Measurements from ENCODE around the gene NFU1.
"Not testable (repeated sequence)": the region's sequence is repeated elsewhere in the genome, so short reads cannot be mapped to it uniquely, and the experiment has no call there.

NFU1 gene

DNA sequence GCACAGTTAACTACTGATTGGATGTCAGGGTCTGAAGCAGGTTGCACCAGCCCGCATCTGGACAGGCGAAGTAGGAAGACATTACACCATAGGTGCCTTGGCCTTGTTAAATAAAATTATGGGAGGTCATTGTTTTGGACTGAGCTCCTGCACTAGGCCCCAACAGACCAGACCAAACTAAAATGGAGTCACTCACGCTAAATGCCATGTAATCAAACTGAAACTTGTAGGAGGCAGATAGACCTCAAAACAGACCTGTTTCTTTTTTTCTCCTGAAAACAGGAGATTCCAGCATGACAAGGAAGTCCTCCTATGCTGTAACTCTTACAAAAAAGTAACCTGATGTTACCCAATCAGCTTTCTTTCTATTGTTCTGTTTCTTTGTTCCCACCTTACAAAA, 15.5 kb upstream of the NFU1 start:
- H3K4me3 ChIP-seq (ENCODE audit: low read length): no peak overlapping the region
- TF ChIP-seq, protein P1, sequence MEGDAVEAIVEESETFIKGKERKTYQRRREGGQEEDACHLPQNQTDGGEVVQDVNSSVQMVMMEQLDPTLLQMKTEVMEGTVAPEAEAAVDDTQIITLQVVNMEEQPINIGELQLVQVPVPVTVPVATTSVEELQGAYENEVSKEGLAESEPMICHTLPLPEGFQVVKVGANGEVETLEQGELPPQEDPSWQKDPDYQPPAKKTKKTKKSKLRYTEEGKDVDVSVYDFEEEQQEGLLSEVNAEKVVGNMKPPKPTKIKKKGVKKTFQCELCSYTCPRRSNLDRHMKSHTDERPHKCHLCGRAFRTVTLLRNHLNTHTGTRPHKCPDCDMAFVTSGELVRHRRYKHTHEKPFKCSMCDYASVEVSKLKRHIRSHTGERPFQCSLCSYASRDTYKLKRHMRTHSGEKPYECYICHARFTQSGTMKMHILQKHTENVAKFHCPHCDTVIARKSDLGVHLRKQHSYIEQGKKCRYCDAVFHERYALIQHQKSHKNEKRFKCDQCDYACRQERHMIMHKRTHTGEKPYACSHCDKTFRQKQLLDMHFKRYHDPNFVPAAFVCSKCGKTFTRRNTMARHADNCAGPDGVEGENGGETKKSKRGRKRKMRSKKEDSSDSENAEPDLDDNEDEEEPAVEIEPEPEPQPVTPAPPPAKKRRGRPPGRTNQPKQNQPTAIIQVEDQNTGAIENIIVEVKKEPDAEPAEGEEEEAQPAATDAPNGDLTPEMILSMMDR (conservative IDR thresholded peaks at IDR 0.05; ENCODE audit: low read length): no peak
- no peak for DNase-seq (ENCODE audit: low read depth)

DNA sequence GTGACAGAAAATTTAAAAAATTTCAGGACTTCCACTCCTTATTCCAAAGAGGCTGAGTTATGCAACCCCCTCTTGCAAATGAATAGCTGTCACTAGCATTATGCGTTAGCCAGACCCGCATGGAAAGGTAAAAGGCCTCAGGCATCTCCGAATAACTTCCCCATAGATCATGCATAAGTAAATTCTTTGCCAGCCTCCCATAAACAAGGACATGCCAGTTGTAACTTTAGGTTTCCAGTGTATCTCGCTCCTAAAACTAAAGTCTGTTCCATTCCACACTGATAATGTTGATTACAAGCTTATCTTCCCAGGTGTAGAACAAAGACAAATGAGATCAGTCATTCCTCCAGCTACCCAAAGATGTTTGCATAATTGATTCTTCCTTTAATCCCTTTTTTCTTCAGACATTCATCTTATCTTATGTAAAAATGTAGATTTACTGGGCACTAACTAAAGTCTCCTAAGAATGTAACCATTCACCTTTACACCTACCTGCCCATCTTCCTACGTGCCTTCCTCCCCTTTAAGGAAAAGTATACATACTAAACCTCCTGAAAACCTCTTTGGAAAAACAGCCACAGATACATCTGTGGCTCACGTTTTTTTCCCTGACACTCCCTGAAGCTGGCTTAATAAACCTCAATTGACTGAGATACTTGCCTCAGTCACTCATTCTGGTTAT, 13.6 kb upstream of the NFU1 start:
- no peak for DNase-seq (ENCODE audit: low read depth)
- TF ChIP-seq, protein P1 (conservative IDR thresholded peaks at IDR 0.05; ENCODE audit: low read length): no peak
- no peak overlapping the region for H3K4me3 ChIP-seq (ENCODE audit: low read length)

DNA sequence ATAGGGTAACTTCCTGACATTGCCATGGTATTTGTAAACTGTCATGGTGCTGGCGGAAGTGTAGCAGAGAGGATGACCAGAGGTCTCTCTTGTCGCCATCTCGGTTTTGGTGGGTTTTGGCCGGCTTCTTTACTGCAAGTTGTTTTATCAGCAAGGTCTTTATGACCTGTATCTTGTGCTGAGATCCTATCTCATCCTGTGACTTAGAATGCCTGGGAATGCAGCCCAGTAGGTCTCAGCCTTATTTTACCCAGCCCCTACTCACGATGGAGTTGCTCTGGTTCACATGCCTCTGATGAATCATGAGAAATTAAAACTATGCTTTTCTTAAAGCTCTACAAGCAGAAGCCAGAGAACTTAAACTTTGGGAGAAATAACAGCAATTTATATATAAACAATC, 12.7 kb upstream of the NFU1 start:
- DNase-seq (ENCODE audit: low read depth): no peak
- TF ChIP-seq, protein P1 (conservative IDR thresholded peaks at IDR 0.05; ENCODE audit: low read length): no peak
- H3K4me3 ChIP-seq (ENCODE audit: low read length): no peak overlapping the region

DNA sequence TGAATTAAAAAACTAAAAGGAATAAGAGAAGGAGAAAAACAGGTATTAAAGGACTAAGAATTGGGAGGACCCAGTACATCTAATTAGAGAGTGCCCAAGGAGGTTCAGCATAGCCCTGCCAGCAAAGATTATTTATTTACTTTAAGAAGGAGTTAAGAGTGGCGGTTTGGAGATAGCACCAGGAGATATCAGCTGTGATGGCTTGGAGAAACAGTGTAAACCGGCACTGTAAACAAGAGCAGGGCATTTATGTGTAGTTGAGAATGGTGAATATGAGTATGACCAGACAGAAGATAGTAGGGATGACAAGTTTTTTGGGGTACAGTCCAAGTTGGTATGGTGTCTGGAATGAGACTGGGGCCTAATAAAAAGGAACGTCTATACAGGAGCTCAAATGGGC, 6.4 kb upstream of the NFU1 start:
- not testable (repeated sequence) for DNase-seq (ENCODE audit: low read depth); H3K4me3 ChIP-seq (ENCODE audit: low read length)

DNA sequence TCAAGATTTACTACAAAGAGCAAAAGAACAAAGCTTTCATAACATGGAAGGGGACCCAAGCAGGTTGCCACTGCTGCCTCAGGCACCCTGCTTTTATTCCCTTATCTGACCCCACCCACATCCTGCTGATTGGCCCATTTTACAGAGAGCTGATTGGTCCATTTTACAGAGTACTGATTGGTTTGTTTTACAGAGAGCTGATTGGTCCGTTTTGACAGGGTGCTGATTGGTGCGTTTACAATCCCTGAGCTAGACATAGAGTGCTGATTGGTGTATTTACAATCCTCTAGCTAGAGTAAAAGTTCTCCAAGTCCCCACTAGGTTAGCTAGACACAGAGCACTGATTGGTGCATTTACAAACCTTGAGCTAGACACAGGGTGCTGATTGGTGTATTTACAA, 2.3 kb upstream of the NFU1 start:
- not testable (repeated sequence) for DNase-seq (ENCODE audit: low read depth); H3K4me3 ChIP-seq (ENCODE audit: low read length)

DNA sequence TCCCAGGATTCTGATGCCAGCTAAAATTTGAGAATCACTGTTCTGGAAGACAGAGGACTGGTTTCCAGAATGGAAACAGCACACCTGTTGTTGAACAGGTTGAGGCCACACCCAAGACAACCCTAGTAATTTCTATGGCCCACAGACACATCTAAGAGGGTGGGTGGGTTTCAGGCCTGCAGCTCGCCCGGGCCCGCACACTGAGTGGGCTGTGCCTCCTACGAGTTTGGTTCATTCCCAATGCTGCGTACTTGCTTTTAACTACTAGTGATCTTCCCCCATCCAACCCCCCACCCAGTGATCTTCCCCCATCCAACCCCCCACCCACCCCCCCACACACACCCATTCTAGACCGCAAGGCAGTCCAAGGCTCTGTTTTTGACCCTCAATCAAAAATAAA, 1.3 kb upstream of the NFU1 start:
- no peak for DNase-seq (ENCODE audit: low read depth)
- no peak overlapping the region for H3K4me3 ChIP-seq (ENCODE audit: low read length)
- TF ChIP-seq, protein P1 (conservative IDR thresholded peaks at IDR 0.05; ENCODE audit: low read length): no peak

DNA sequence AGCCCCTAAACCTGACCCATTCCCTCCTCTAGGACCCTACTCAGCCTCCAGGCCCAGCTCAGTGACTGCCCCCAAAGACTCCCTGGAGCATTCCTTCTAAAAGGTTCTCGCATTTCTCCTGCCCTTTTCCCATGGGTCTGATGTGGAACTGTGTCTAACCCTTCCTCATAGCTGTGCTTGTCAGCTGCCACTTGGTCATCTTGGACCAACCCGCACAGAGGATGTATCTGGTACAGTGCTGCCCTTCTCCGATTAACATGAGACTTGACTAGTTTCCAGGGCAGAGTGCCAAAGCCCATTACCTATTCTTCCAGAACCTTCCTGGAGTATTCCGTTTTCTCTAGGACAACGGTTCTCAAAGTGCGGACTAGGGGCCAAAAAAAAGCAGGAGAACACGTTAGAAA, 518 bp upstream of the NFU1 start:
- TF ChIP-seq, protein P1 (conservative IDR thresholded peaks at IDR 0.05; ENCODE audit: low read length): no peak
- DNase-seq (ENCODE audit: low read depth): no peak
- H3K4me3 ChIP-seq (ENCODE audit: low read length): peak overlapping the region; percentile 95

DNA sequence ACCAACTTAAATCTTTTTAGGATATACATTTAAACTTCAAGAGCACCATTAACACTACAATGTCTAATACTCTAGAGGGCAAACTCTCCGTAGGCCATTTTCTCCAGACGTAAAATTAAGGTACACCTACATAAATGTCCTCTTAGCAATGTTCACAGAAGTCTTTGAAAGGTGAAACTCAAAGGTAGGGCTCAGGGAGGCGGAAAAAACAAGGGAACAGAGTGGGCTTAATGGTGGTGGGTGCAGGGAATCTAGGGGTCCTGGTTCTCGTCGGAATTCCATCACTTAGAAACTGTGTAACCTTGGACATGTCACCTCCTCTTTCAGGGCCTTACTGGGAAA, 668 bp downstream of the NFU1 start:
- peak overlapping the region; percentile 95 for H3K4me3 ChIP-seq (ENCODE audit: low read length)
- TF ChIP-seq, protein P1 (conservative IDR thresholded peaks at IDR 0.05; ENCODE audit: low read length): no peak
- DNase-seq (ENCODE audit: low read depth): no peak

All from AG10803 (cell line).